Inflammatory macrophage treated with lipopolysaccharide for 1 hour (primary cell): ENCODE results near the gene EXOC4.

Source experiments
- DNase-seq, 2 donors: peaks; one replicate each; pipeline ENCODE4 v3.0.0-alpha.2; 2020 to 2022

Gene EXOC4

GRCh38 chr7:133688483-133689239, 435.8 kb downstream of the EXOC4 start:
- DNase-seq, result peak; percentile 63 to 67

GRCh38 chr7:133690740-133691139, 437.9 kb downstream of the EXOC4 start:
- DNase-seq, result no peak

- DNase-seq, result no peak
These were observed 439.1 kb downstream of the EXOC4 start for GRCh38 chr7:133691727-133692610.

GRCh38 chr7:133693281-133693680, 440.4 kb downstream of the EXOC4 start:
- DNase-seq, result no peak

- no peak for DNase-seq
These were observed 443.2 kb downstream of the EXOC4 start for GRCh38 chr7:133696056-133696455.

GRCh38 chr7:133697585-133697984, 444.7 kb downstream of the EXOC4 start:
- no peak for DNase-seq

- no peak for DNase-seq
These were observed 445.2 kb downstream of the EXOC4 start for GRCh38 chr7:133698127-133698526.

- no peak for DNase-seq
These were observed 446.5 kb downstream of the EXOC4 start for GRCh38 chr7:133699386-133699785.

GRCh38 chr7:133702078-133702477, 449.2 kb downstream of the EXOC4 start:
- DNase-seq, result no peak

- no peak for DNase-seq
These were observed 450.1 kb downstream of the EXOC4 start for GRCh38 chr7:133702960-133703359.

GRCh38 chr7:133703547-133703946, 450.7 kb downstream of the EXOC4 start:
- DNase-seq, result no peak

GRCh38 chr7:133704453-133704852, 451.6 kb downstream of the EXOC4 start:
- DNase-seq, result no peak

- no peak for DNase-seq
These were observed 452.7 kb downstream of the EXOC4 start for GRCh38 chr7:133705596-133705995.

GRCh38 chr7:133706016-133706415, 453.1 kb downstream of the EXOC4 start:
- DNase-seq, result no peak

GRCh38 chr7:133709036-133709880, 456.4 kb downstream of the EXOC4 start:
- no peak for DNase-seq

- DNase-seq, result no peak
These were observed 459.7 kb downstream of the EXOC4 start for GRCh38 chr7:133712544-133712943.

- no peak for DNase-seq
These were observed 461.8 kb downstream of the EXOC4 start for GRCh38 chr7:133714654-133715053.

GRCh38 chr7:133718131-133718530, 465.3 kb downstream of the EXOC4 start:
- DNase-seq, result no peak

GRCh38 chr7:133723044-133723443, 470.2 kb downstream of the EXOC4 start:
- DNase-seq, result no peak

- no peak for DNase-seq
These were observed 471.3 kb downstream of the EXOC4 start for GRCh38 chr7:133724148-133724547.

- no peak for DNase-seq
These were observed 471.8 kb downstream of the EXOC4 start for GRCh38 chr7:133724694-133725093.

- DNase-seq, result no peak
These were observed 474.8 kb downstream of the EXOC4 start for GRCh38 chr7:133727476-133728214.
